PFSK-1 (cell line): ENCODE measurements around the gene TTF2.

Source experiments
- FOXP2 ChIP-seq: optimal IDR thresholded peaks from 2 replicates; pipeline ENCODE3; 2011; ENCODE audit warnings: borderline replicate concordance, control low read depth, inconsistent platforms; ENCODE audit not compliant: insufficient read depth; ENCODE audit errors: extremely low read length, extremely low read depth
- POLR2AphosphoS5 ChIP-seq: IDR thresholded peaks from 2 replicates; pipeline ENCODE4 v1.6.1; 2012; ENCODE audit warnings: low read depth, mild to moderate bottlenecking, control low read depth, low read length, moderate library complexity
- REST ChIP-seq, 2 experiments: IDR thresholded peaks; 2 replicates each; pipeline versions ENCODE4 v1.6.1 to v1.8.0; 2011 to 2012; ENCODE audit warnings: low read depth in 2 of 2, low read length in 2 of 2, control low read depth in 1 of 2, inconsistent platforms in 1 of 2, mild to moderate bottlenecking in 1 of 2, moderate library complexity in 1 of 2; ENCODE audit not compliant: insufficient read depth in 1 of 2
- SIN3A ChIP-seq: IDR thresholded peaks from 2 replicates; pipeline ENCODE4 v1.6.1; 2012; ENCODE audit warnings: mild to moderate bottlenecking, low read length, moderate library complexity, borderline replicate concordance; ENCODE audit not compliant: insufficient read depth
- TAF1 ChIP-seq: IDR thresholded peaks from 2 replicates; pipeline ENCODE4 v1.6.1; 2012; ENCODE audit warnings: low read length, control low read depth, borderline replicate concordance; ENCODE audit not compliant: insufficient read depth

Gene TTF2

GRCh38 chr1:117124661-117125060 lies 64.5 kb downstream of the TTF2 start:
- TF ChIP-seq SIN3A (no peak), REST (IDR thresholded peaks at IDR 0.05; ENCODE audit: insufficient read depth in 1 of 2, low read depth in 2 of 2, low read length in 2 of 2) (no peak), FOXP2 (no peak), POLR2AphosphoS5 (no peak), TAF1 (no peak)

- no peak for TF ChIP-seq REST (IDR thresholded peaks at IDR 0.05; ENCODE audit: insufficient read depth in 1 of 2, low read depth in 2 of 2, low read length in 2 of 2)
- no peak for TF ChIP-seq FOXP2
- TF ChIP-seq SIN3A, result no peak
- no peak for TF ChIP-seq POLR2AphosphoS5
- TF ChIP-seq TAF1, result no peak
Measured at GRCh38 chr1:117127795-117128194, 67.7 kb downstream of the TTF2 start.

GRCh38 chr1:117128323-117129079 lies 68.4 kb downstream of the TTF2 start:
- TF ChIP-seq TAF1, result no peak

GRCh38 chr1:117130526-117130925 lies 70.4 kb downstream of the TTF2 start:
- TF ChIP-seq POLR2AphosphoS5, result no peak
- TF ChIP-seq REST (IDR thresholded peaks at IDR 0.05; ENCODE audit: insufficient read depth in 1 of 2, low read depth in 2 of 2, low read length in 2 of 2), result no peak
- no peak for TF ChIP-seq TAF1
- TF ChIP-seq SIN3A, result no peak
- TF ChIP-seq FOXP2, result no peak

DNA sequence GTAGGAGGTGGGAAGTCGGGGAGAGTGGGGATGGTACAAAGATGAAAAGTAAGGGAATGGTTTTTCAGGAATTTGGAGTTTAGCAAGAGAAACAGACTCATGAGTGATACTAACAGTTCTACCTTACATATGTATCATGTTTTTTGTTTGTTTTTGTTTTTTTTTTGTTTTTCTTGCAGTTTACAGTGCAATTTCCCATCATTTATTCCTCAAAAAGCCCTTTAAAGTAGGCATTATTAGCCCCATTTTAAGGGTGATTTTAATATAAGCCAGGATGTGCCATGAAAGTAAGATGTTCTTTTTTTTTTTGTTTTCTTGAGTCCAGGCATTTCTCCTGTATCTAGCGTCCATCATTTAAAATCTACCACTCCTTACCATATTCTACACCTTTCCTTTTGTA lies 75.2 kb downstream of the TTF2 start:
- TF ChIP-seq TAF1 (no peak), REST (IDR thresholded peaks at IDR 0.05; ENCODE audit: insufficient read depth in 1 of 2, low read depth in 2 of 2, low read length in 2 of 2) (no peak), SIN3A (no peak)
